C4-2B (cell line): Measurements from ENCODE around the gene KMT2D.
A peak's percentile ranks its signal among the peaks of the same experiment; 100 is the strongest.

ENCODE experiments used
- H3K27ac ChIP-seq: fragments of 450-650 bp; 2 replicates; pipeline ENCODE4 v1.5.1; 2017
- ZFX ChIP-seq: fragments of 450-650 bp; IDR thresholded peaks from 2 replicates; pipeline ENCODE4 v1.6.1; 2017
- TF ChIP-seq, protein P1 (sequence below): fragments of 450-650 bp; conservative IDR thresholded peaks from 2 replicates; pipeline ENCODE4 v1.5.1; 2017; ENCODE audit warnings: mild to moderate bottlenecking

The KMT2D gene

DNA sequence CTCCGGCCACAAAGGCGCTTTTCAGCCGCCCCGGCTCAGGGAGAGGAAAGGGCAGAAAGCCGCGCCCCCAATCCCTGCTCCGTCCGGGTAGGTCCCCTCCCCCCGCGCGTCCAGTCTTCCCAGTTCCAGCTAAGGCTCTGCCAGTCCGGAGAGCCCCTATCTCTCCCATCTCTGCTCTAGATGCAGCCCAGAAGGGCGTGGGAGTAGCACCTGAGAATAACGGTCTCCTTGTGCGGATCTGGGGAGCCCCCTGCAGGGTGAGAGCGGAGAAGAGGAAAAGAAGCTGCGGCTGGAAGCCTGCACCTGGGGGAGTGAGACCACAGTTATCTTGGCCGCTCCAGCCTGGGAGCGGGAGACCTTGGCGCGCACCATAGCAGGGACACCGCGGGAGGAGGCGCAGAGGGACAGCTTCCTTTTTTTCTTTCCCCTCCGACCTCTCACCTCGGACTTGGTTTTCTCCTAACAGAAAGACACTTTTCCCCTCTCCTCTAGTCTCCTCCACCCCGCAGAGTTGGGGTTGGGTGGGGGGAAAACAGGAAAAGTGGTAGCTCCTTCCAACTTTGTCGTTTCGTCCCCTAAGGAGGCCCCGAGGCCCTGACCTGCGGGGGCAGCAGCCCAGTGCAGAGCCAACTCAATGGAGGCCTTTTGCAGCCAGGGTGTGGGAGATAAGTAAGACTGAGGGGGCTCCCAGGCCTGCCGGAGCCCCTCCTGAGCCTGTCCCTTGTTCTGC is 31.7 kb upstream of the KMT2D start:
- H3K27ac ChIP-seq: no peak overlapping the region
- no peak for TF ChIP-seq ZFX
- TF ChIP-seq, protein P1, sequence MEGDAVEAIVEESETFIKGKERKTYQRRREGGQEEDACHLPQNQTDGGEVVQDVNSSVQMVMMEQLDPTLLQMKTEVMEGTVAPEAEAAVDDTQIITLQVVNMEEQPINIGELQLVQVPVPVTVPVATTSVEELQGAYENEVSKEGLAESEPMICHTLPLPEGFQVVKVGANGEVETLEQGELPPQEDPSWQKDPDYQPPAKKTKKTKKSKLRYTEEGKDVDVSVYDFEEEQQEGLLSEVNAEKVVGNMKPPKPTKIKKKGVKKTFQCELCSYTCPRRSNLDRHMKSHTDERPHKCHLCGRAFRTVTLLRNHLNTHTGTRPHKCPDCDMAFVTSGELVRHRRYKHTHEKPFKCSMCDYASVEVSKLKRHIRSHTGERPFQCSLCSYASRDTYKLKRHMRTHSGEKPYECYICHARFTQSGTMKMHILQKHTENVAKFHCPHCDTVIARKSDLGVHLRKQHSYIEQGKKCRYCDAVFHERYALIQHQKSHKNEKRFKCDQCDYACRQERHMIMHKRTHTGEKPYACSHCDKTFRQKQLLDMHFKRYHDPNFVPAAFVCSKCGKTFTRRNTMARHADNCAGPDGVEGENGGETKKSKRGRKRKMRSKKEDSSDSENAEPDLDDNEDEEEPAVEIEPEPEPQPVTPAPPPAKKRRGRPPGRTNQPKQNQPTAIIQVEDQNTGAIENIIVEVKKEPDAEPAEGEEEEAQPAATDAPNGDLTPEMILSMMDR: peak; percentile 40

DNA sequence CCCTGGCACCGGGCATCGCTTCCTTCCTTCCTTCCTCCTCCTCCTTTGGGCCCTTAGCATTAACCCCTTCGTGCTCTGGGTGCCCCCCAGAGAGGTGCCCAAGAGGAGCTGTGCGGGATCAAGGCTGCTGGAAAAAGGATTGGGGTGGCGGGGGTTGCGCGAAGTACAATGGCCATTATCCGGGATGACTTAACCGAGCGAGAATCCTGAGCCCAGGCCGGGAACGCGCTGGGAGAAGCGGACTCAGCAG is 31.2 kb upstream of the KMT2D start:
- H3K27ac ChIP-seq: no peak overlapping the region
- TF ChIP-seq ZFX: no peak
- TF ChIP-seq, protein P1: no peak

DNA sequence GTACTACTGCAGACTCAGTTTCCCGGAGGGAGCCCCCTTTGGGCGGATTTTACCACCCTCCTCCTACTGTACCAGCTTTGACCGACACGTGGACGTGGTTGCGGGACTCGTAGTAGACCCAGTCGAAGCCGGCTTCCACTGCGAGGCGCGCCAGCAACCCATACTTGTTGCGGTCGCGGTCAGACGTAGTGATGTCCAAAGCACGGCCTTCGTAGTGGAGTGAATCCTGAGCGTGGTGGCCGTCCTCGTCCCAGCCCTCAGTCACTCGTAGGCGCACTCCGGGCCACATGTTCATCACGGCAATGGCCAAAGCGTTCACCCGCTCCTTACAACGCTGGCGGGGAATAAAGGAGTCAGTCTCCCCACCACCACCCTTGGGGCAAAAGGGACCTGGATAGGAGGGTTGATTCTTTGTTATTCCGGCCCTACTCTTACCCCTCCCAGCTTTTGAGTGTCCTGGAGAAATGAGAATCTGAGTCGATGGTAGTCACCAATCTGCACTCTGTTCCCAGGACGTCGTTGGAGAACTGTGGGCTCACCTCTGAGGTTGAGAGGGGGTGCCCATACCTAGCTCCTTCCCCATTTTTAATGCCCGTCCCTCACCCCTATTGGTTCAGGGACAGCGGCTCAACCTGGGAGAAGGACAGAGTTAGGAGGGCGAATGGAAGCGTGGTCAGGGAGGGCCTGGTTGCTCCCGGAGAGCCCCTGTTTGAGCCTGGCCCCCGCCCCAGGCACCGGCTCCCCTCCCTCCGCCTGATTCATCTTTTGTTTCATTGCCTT is 30.7 kb upstream of the KMT2D start:
- no peak for TF ChIP-seq ZFX
- TF ChIP-seq, protein P1: no peak

DNA sequence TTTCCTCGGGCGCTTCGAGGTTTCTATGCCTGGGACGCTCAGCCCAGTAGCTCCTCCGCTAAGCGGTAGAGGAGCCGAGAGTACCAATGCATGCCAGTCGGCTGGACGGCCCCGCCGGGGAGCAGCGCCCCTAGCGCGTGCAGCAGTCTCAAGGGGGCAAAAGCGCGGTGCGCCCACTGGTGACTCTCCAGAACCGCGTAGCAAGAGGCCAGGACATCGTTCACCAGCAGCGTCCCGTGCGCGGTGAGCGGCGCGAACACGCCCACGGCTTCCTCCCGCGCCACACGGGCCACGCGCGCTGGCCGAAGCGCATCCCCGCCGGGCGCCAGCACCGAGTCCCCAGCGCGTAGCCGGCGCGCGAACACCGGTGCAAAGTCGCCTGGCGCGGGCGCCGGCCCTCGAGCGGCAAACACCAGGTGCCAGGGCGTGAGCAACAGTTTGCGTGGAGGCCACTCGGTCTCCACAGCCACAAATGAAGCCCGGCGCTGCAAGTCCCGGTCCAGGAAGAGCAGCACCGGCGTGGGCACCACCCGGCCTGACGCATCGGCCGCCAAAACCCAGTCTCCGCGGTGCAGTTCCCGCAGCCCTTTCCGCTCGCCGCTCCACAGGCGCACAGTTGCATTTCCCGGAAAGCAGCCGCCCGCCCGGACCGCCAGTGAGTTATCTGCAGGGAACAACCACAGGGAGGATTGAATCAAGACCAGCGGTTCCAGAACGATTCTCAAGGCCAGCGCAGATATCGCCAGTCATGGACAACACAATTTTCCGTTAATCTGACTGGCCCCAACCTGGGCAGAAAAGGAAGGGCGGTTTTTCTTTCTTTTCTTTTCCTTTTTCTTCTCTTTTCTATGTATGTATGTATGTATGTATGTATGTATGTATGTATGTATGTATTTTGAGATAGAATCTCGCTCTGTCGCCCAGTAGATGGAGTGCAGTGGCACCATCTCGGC is 29.5 kb upstream of the KMT2D start:
- TF ChIP-seq, protein P1: no peak
- TF ChIP-seq ZFX: no peak
- no peak overlapping the region for H3K27ac ChIP-seq

More for the DNA sequence above, 30.7 kb upstream of the KMT2D start:
- H3K27ac ChIP-seq: no peak overlapping the region

DNA sequence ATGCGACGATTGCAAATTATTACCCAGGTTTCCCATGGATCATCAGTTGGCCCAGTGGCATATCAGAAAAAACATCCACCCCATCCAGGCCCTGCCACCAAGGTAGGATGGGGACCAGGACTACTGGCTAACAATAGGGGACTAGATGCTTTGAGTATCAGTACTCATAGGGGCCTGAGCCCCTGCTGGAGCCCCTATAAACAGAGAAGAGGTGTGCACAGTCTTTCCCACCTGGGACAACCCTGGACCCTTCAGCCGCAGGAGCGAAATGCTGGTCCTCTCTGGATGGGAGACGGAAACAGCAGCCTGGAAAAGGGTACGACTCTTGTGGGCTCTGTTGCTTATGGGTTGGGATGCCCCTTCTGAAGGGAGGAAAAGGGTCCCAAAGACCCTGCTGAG is 28.3 kb upstream of the KMT2D start:
- no peak overlapping the region for H3K27ac ChIP-seq
- TF ChIP-seq ZFX: no peak

DNA sequence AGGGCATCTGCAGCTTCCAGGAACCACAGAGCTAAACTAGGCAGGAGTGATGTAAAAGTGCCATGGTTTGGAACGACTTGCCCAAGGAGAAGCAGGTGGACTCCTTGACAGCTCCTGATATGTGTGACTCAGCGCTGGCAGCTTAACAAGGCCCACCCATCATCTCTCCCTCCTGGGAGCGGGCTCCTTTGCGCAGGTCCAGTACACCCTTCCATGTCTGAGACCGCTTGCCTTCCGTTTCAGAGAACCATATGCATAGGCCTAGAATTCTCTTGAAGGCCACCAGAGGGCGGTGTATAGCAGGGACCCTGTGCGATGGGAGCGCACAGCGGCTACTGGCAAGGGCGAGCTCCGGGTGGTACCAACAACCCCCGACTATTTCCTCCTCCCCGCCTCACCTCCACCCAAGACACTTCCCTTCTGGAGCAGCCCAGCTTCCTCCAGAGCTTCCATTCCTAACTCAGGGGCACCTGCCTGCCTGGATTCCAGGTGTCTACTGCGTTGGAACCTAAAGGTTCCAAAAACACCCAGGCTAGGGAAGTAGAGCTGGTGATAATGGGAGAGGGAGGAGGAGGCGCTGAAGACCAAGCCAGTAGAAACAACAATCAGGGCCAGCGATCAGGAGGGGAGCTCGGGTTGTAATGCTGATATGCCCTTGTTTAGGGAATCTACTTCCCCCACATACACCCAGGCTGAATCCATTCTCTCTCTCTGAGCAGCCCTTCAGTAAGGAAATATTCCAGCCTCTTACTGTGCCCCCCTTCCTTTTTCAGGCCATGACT is 27.7 kb upstream of the KMT2D start:
- H3K27ac ChIP-seq: no peak overlapping the region
- TF ChIP-seq, protein P1: peak; percentile 96
- no peak for TF ChIP-seq ZFX

DNA sequence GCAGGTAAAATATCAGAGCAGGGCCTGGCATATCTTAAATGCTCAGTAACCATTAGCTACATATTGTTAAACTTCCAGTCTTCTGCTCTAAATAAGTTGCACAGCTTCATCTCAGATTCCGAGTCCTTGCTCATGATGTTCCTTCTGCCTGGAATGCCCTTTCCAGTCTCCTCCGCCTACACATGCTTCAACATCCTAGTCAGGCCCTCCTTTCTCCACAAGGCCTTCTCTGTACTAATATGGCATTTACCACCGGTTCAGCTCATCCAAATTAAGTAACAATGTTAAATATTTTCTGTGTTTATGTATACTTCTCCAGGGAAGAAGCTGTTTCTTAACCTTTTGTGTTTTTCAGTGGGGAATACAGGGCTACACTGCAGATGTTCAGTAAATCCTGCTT is 25.5 kb upstream of the KMT2D start:
- no peak overlapping the region for H3K27ac ChIP-seq
- no peak for TF ChIP-seq ZFX
- TF ChIP-seq, protein P1: no peak
